ENCODE measurements around the gene STEAP3.

The STEAP3 gene

DNA sequence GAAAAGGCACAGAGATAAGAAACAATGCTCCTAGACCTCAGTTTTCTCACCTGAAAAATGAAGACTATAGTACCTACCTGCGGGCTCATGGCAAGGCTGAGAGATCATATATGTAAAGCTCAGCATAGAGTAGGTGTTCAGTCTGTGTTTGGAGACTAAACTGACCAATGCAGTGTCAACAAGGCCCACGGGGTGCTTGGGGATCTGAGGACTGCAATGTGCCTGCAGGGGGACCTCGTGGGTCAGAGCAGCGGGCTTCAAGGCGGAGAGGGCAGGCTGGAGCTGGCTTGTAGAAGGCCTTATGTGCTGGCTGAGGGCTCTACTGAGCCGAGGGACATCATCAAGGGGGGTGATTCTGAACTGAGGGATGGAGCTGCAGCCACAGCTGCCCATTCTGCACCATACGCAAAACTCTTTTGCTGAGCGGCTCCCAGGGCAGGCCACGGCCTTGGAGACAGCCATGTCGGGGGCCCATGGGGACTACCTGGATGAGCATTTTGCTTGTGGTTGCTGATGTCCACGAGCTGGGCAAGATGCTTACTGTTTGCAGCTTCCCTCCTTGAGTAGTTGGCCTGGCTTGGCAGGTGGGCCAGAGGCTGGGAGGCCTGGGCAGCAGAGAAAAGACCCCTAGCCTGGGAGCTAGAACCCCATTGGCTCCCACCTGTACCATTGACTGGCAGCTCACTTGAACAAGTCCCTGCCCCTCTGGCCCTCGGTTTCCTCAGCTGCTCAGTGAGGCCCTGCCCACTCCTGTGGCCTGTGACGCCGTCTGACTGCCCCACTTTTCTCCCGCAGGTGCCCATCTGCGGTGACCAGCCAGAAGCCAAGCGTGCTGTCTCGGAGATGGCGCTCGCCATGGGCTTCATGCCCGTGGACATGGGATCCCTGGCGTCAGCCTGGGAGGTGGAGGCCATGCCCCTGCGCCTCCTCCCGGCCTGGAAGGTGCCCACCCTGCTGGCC lies 23.5 kb downstream of the STEAP3 start:
- in situ Hi-C loops (cut with HindIII; ENCODE audit: low pct_unique_long_range_greater_than_20kb, low sequenced_read_pairs) = no loop called here
- TF ChIP-seq JUND (IDR thresholded peaks at IDR 0.05; ENCODE audit: low read depth) = no peak
- no peak for DNase-seq (ENCODE audit: low read depth in 1 of 2, low spot score in 1 of 2)

DNA sequence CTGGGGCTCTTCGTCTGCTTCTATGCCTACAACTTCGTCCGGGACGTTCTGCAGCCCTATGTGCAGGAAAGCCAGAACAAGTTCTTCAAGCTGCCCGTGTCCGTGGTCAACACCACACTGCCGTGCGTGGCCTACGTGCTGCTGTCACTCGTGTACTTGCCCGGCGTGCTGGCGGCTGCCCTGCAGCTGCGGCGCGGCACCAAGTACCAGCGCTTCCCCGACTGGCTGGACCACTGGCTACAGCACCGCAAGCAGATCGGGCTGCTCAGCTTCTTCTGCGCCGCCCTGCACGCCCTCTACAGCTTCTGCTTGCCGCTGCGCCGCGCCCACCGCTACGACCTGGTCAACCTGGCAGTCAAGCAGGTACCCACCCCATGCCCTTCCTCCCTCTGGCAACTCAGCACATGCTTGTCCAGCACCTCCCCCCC lies 24.2 kb downstream of the STEAP3 start:
- TF ChIP-seq JUND (IDR thresholded peaks at IDR 0.05; ENCODE audit: low read depth) = no peak
- no peak for DNase-seq (ENCODE audit: low read depth in 1 of 2, low spot score in 1 of 2)
- in situ Hi-C loops (cut with HindIII; ENCODE audit: low pct_unique_long_range_greater_than_20kb, low sequenced_read_pairs) = no loop called here

DNA sequence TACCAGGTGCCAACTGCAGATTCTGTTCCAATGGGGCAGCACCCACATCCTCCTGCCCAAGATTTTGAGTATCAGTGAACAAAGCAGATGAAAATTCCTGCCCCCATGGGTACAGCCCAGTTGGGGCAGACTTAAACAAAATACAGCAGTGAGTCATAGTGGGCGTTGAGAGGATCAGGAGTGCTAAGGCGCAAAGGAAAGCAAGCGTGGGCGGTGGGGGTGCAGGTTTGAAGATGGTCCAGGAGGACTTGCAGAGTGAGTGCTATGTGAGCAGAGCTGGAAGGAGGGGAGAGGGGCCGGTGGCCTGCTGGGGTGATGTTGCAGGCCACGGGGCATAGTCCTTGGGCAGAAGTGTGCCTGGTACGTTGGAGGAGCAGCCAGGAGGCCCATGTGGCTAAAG lies 24.7 kb downstream of the STEAP3 start:
- in situ Hi-C loops (cut with HindIII; ENCODE audit: low pct_unique_long_range_greater_than_20kb, low sequenced_read_pairs) = no loop called here
- TF ChIP-seq JUND (IDR thresholded peaks at IDR 0.05; ENCODE audit: low read depth) = no peak
- DNase-seq (ENCODE audit: low read depth in 1 of 2, low spot score in 1 of 2) = no peak

DNA sequence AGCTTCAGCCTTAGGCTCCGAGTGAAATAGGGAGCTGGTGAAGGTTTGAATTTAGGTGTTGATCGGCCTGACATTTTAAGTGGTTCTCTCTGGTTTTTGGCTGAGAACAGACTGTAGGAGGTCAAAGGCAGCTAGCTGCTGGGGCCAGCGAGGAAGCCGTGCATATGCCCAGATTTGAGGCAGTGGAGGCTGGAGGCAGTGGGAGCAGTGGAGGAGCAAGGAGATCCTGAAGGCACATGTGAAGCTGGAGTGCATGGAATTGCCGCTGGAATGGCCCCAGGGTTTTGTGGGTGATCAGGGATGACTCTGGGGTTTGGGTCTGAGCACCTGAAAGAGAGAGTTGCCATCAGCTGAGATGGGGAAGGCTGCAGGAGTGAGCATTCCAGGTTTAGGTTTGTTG lies 25.1 kb downstream of the STEAP3 start:
- TF ChIP-seq JUND (IDR thresholded peaks at IDR 0.05; ENCODE audit: low read depth) = no peak
- in situ Hi-C loops (cut with HindIII; ENCODE audit: low pct_unique_long_range_greater_than_20kb, low sequenced_read_pairs) = no loop called here
- DNase-seq (ENCODE audit: low read depth in 1 of 2, low spot score in 1 of 2) = no peak

DNA sequence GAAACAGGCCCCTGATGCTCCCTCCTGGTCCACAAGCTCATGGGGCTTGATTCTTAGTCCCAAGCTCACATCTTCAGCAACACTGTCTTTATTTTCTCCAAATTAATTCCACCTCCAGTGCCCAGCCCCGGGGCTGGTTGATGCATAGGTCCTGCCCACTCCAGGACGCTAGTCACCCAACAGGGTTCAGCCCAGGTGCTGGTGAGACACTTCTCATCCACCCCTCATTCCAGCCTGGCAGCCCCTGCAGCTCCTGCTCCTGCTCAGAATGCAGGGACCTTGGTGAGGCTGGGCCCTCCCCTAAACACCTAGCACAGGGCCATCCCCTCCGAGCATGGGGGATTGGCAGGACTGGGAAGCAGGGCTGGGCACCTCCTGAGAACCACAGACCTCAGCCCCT lies 25.7 kb downstream of the STEAP3 start:
- in situ Hi-C loops (cut with HindIII; ENCODE audit: low pct_unique_long_range_greater_than_20kb, low sequenced_read_pairs) = no loop called here
- TF ChIP-seq JUND (IDR thresholded peaks at IDR 0.05; ENCODE audit: low read depth) = no peak
- no peak for DNase-seq (ENCODE audit: low read depth in 1 of 2, low spot score in 1 of 2)

DNA sequence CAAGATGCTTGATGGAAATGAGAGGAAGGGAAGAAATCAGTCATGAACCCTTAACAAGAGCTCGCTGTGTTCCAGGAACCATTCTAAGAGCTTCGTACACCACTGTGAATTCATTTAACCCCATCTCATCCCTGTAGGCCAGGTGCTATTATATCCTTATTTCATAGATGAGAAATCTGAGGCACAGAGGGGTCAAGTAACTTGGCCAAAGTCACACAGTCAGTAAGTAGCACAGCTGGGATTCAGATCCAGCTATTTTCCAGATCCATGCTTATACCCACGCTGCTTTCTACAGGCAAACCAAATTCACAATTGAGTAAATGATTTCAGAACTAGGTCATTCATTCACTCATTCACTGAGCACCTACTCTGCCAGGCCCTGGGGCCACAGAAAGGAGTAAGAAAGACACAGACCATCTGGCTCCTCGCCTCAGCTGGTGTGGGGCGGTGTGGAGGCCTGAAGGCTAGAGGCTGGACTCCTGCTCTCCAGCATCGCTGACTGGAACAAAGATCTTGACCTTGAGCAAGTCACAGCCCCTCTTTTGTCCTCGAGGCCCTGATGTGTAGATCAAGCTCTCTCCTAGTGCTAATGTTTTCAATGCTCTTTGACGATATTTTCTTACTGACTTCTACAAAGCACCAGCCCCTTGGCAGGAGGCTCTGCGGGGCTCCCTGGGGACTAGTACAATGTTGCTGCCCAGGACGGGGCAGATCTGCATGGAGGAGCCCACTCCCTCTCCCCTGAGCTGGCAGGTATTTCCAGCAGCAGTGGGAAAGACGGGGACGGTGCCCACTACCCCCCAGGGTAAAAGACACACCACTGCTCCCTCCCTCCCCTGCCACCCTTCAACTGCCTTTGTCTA lies 26.5 kb downstream of the STEAP3 start:
- no peak for TF ChIP-seq JUND (IDR thresholded peaks at IDR 0.05; ENCODE audit: low read depth)
- in situ Hi-C loops (cut with HindIII; ENCODE audit: low pct_unique_long_range_greater_than_20kb, low sequenced_read_pairs) = no loop called here
- DNase-seq (ENCODE audit: low read depth in 1 of 2, low spot score in 1 of 2) = no peak

DNA sequence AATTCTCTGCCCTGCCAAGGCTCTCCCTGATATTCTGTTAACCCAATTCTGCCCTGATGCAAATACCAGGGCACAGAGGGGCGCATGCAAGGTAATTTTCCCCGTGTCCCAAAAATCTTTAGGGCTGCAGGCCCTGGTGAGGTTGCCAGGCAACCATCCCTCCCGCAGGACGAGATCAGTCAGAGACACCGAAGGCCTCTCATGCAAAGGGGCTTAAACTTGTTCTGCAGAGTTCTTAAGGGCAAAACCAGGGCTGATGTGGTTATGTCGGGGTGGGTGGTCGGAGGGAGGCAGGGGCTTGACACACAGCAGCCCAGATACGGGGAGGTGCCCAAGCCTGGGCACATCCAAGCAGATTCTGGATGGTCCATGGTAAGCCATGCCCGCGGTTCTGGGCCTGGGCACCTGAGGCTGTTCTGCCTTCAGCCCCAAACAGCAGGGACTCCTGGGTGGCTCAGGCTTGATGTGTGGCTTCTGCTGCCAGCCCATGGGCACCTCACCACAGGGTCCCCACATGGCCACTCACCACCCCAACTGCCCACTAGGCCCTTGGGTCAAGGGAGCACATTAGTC lies 27.2 kb downstream of the STEAP3 start:
- in situ Hi-C loops (cut with HindIII; ENCODE audit: low pct_unique_long_range_greater_than_20kb, low sequenced_read_pairs) = no loop called here
- no peak for TF ChIP-seq JUND (IDR thresholded peaks at IDR 0.05; ENCODE audit: low read depth)

DNA sequence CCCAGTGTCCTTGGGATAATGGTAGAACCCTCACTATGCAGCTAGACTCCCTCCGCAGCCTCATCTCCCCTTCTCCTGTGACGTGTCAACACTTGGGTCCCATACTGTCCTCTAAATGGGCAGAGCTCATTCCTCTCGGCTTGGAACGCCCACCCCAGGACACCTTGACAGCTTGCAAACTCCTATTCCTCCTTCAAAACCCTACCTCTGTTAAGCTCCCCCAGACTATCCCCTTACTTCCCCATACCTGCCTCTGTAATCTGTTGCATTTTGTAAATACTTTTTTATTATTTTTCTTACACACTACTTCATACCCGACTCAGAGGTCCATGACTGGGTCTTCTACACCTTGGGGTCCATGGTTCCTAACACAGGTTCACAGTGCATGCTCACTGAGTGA lies 28.0 kb downstream of the STEAP3 start:
- no peak for DNase-seq (ENCODE audit: low read depth in 1 of 2, low spot score in 1 of 2)
- in situ Hi-C loops (cut with HindIII; ENCODE audit: low pct_unique_long_range_greater_than_20kb, low sequenced_read_pairs) = no loop called here
- TF ChIP-seq JUND (IDR thresholded peaks at IDR 0.05; ENCODE audit: low read depth) = no peak

More for the DNA sequence above, 27.2 kb downstream of the STEAP3 start:
- no peak for DNase-seq (ENCODE audit: low read depth in 1 of 2, low spot score in 1 of 2)

DNA sequence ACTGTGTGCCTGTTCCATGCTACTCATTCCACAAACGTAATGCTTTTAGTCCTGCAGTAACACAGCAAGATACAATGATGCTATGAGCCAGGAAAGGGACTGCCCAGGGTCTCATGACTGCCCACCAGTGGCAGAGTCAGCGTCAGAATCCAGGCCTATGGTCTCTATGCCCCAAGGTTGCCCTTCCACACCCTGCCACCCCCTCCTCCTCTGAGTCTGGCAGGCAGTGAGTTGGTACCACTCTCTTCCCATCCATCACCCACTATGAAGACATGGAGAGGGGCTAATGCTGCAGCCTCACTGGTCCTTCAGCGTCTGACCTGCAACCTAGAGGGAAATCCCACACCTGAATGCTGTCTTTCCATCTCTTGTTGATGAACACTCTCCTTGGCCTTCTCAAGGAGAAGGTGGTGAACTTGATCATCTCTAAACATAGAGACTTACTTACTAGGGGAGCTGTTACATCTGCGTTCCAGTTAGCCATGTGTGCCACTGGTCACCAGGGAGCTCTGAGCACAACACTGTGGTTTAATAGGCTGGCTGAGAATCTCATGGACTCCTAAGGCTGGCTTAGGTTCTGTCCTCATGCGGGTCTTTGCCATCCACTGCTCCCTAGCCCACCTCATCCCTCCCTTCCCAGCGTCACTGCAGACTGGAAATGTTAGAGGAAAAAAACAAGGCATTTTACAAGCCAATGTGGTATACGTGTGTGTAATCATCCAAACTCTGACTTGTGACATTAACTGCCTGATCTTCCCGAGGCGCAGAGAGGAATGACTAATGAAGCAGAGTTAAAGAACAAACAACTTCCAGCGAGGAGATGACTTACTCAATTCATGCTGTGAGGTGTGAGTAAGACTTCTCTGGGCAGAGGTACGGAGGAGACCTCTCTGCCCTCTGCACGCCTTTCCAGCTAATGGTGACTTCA lies 28.8 kb downstream of the STEAP3 start:
- in situ Hi-C loops (cut with HindIII; ENCODE audit: low pct_unique_long_range_greater_than_20kb, low sequenced_read_pairs) = no loop called here
- no peak for DNase-seq (ENCODE audit: low read depth in 1 of 2, low spot score in 1 of 2)
- no peak for TF ChIP-seq JUND (IDR thresholded peaks at IDR 0.05; ENCODE audit: low read depth)

DNA sequence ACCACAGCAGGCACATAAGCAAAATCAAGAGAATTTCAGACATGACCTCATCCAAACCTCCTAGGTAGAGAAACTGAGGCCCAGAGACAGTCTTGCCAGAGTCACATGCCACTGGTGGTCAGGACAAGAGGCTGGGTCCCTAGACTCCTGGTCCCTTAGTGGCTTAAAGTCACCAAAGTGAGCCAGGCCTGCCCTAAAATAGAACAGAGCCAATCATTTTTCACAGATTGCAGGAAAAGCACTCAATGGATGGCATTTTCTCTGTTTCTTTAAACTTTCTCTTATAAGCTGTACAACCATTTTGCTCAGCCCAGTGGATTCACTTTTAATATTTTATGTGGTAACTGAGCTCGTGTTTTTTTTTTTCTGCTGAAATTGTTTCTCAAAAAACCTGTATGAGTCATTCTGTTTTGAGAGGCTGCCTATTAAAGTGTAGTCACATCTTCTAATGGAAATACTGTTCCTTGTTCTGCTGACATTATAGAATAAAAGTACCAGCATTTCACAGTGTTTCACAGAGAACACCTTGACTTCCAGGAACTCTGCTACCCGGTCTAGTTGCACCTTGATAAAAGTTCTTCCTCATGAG lies 29.6 kb downstream of the STEAP3 start:
- in situ Hi-C loops (cut with HindIII; ENCODE audit: low pct_unique_long_range_greater_than_20kb, low sequenced_read_pairs) = no loop called here

DNA sequence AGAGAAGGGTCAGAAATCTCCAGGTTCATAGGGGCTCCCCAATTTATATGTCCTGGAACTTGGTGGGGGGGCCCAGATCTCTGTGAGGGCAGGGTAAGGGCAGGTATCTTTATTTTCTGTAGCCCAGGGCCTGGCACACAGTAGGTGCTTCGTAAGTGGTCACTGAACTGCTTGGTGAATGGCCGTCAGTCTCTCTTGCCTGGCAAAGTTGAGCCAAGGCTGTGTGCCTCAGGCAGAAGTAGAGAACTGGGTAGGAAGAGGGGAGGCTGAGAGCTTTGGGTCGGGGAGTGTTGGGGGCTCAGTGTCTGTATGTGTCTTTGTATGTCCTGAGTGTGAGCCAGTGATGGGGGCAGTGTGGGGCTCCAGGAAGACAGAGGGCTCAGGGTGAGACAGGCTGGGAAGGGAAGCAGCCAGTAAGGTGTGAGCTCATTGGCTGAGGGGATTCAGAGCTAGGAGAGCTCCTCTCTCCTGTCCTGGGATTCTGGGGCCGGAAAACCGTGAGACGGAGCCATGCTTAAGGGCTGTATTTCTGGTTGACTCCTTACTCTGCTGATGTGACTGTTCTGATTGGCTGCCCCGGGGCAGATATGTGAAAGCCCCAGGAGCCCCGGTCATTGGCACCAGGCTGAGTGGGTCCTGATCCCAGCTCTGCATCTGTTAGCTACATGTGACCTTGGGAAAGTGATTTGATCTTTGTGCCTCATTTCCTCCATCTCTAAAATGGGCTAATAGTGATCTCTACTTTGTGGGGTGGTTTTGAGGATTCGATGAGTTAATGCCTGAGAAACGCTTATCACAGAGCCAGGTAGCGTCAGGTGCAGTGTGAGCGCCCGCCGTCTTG lies 30.3 kb downstream of the STEAP3 start:
- in situ Hi-C loops (cut with HindIII; ENCODE audit: low pct_unique_long_range_greater_than_20kb, low sequenced_read_pairs) = no loop called here
- no peak for TF ChIP-seq JUND (IDR thresholded peaks at IDR 0.05; ENCODE audit: low read depth)
- no peak for DNase-seq (ENCODE audit: low read depth in 1 of 2, low spot score in 1 of 2)

More for the DNA sequence above, 29.6 kb downstream of the STEAP3 start:
- DNase-seq (ENCODE audit: low read depth in 1 of 2, low spot score in 1 of 2) = no peak
- TF ChIP-seq JUND (IDR thresholded peaks at IDR 0.05; ENCODE audit: low read depth) = no peak
